H9 (cell line): ENCODE measurements around the gene NFATC1. TPM values are rescaled to one million over a fixed set of nuclear protein-coding genes. Genes with fewer than 3 reads are reported as not detected.

Source experiments
- DNase-seq: peaks from one replicate; pipeline ENCODE4 v3.0.0-alpha.2; 2017
- H2AFZ ChIP-seq: one replicate; pipeline ENCODE4 v1.6.1; 2013; ENCODE audit warnings: mild to moderate bottlenecking, low read length, control low read depth, moderate library complexity
- H2AK5ac ChIP-seq: 2 replicates; pipeline ENCODE4 v1.6.1; 2013; ENCODE audit warnings: low read length, control low read depth, mixed read lengths; ENCODE audit not compliant: insufficient read length
- H2BK120ac ChIP-seq: one replicate; pipeline ENCODE4 v1.6.1; 2013; ENCODE audit warnings: low read depth, mild to moderate bottlenecking, low read length, control low read depth, inconsistent platforms; ENCODE audit not compliant: poor library complexity, severe bottlenecking
- H2BK12ac ChIP-seq: 2 replicates; pipeline ENCODE4 v1.6.1; 2013; ENCODE audit warnings: low read length, control low read depth, mixed read lengths, low read depth; ENCODE audit not compliant: insufficient read length
- H2BK15ac ChIP-seq: 2 replicates; pipeline ENCODE4 v1.6.1; 2013; ENCODE audit warnings: low read depth, low read length, control low read depth
- H2BK20ac ChIP-seq: one replicate; pipeline ENCODE4 v1.6.1; 2013; ENCODE audit warnings: low read depth, mild to moderate bottlenecking, low read length, control low read depth, inconsistent platforms; ENCODE audit not compliant: poor library complexity, severe bottlenecking
- H2BK5ac ChIP-seq: 2 replicates; pipeline ENCODE4 v1.6.1; 2013; ENCODE audit warnings: low read length, control low read depth, mixed read lengths; ENCODE audit not compliant: insufficient read length
- H3K14ac ChIP-seq: 2 replicates; pipeline ENCODE4 v1.6.1; 2013; ENCODE audit warnings: low read length, control low read depth; ENCODE audit not compliant: insufficient read depth
- H3K18ac ChIP-seq: 2 replicates; pipeline ENCODE4 v1.6.1; 2013; ENCODE audit warnings: low read depth, mild to moderate bottlenecking, mixed read lengths, low read length, control low read depth; ENCODE audit not compliant: insufficient read length
- H3K23ac ChIP-seq: 2 replicates; pipeline ENCODE4 v1.6.1; 2013; ENCODE audit warnings: low read length, control low read depth, mixed read lengths, low read depth; ENCODE audit not compliant: insufficient read length
- H3K23me2 ChIP-seq: 2 replicates; pipeline ENCODE4 v1.6.1; 2013; ENCODE audit warnings: low read depth, mild to moderate bottlenecking, mixed read lengths, low read length, control low read depth; ENCODE audit not compliant: insufficient read length, poor library complexity, severe bottlenecking
- H3K27ac ChIP-seq: 2 replicates; pipeline ENCODE4 v1.5.1; 2013; ENCODE audit warnings: low read length, control low read depth, mixed read lengths, low read depth; ENCODE audit not compliant: insufficient read length
- H3K27me3 ChIP-seq: 2 replicates; pipeline ENCODE4 v1.6.1; 2013; ENCODE audit warnings: low read length, control low read depth, inconsistent platforms; ENCODE audit not compliant: insufficient read depth
- H3K4ac ChIP-seq: 2 replicates; pipeline ENCODE4 v1.6.1; 2013; ENCODE audit warnings: low read depth, mild to moderate bottlenecking, control low read depth, inconsistent platforms, low read length, moderate library complexity
- H3K4me1 ChIP-seq: 2 replicates; pipeline ENCODE4 v1.6.1; 2013; ENCODE audit warnings: low read length, control low read depth, inconsistent platforms; ENCODE audit not compliant: insufficient read depth
- H3K4me2 ChIP-seq: 2 replicates; pipeline ENCODE4 v1.6.1; 2013; ENCODE audit warnings: low read length, control low read depth, mixed read lengths; ENCODE audit not compliant: insufficient read length, insufficient read depth
- H3K56ac ChIP-seq: 2 replicates; pipeline ENCODE4 v1.6.1; 2013; ENCODE audit warnings: low read depth, mild to moderate bottlenecking, mixed read lengths, low read length, control low read depth; ENCODE audit not compliant: insufficient read length
- H3K79me1 ChIP-seq: 2 replicates; pipeline ENCODE4 v1.6.1; 2013; ENCODE audit warnings: low read depth, mild to moderate bottlenecking, moderate library complexity, low read length, control low read depth, inconsistent platforms; ENCODE audit not compliant: insufficient read depth, poor library complexity, severe bottlenecking
- H3K79me2 ChIP-seq: 2 replicates; pipeline ENCODE4 v1.6.1; 2013; ENCODE audit warnings: low read length, control low read depth, inconsistent platforms; ENCODE audit not compliant: insufficient read depth
- H3K9ac ChIP-seq: 2 replicates; pipeline ENCODE4 v1.6.1; 2013; ENCODE audit warnings: low read length, control low read depth, mixed read lengths; ENCODE audit not compliant: insufficient read length; ENCODE audit errors: extremely low read depth
- H3K9me3 ChIP-seq: one replicate; pipeline ENCODE4 v1.6.1; 2013; ENCODE audit warnings: low read depth, low read length, inconsistent platforms; ENCODE audit not compliant: control insufficient read depth
- H3T11ph ChIP-seq: one replicate; pipeline ENCODE4 v1.6.1; 2013; ENCODE audit warnings: mild to moderate bottlenecking, low read length, control low read depth, inconsistent platforms
- H4K20me1 ChIP-seq: one replicate; pipeline ENCODE4 v1.6.1; 2013; ENCODE audit not compliant: control insufficient read depth, insufficient read length, insufficient read depth
- H4K5ac ChIP-seq: 2 replicates; pipeline ENCODE4 v1.6.1; 2013; ENCODE audit warnings: low read depth, mild to moderate bottlenecking, mixed read lengths, low read length, control low read depth; ENCODE audit not compliant: insufficient read length
- H4K8ac ChIP-seq: replicated peaks from 2 replicates; pipeline ENCODE4 v1.6.1; 2013; ENCODE audit warnings: low read length, control low read depth, mixed read lengths, low read depth; ENCODE audit not compliant: insufficient read length
- H4K91ac ChIP-seq: 2 replicates; pipeline ENCODE4 v1.6.1; 2013; ENCODE audit warnings: low read depth, mild to moderate bottlenecking, moderate library complexity, mixed read lengths, low read length, control low read depth; ENCODE audit not compliant: insufficient read length
- H3K27ac Mint-ChIP-seq, 3 experiments: 2 replicates in 2 of 3; 3 replicates in 1 of 3; pipeline ENCODE4 v1.8.0; 2020 to 2021; ENCODE audit warnings: mixed read lengths in 3 of 3, mild to moderate bottlenecking in 1 of 3, moderate library complexity in 1 of 3
- H3K27me3 Mint-ChIP-seq: 2 replicates; pipeline ENCODE4 v1.8.0; 2021; ENCODE audit warnings: low read depth, mild to moderate bottlenecking, moderate library complexity, mixed read lengths
- H3K36me3 Mint-ChIP-seq, 3 experiments: 2 replicates in 2 of 3; 3 replicates in 1 of 3; pipeline ENCODE4 v1.8.0; 2020 to 2021; ENCODE audit warnings: low read depth in 3 of 3, mixed read lengths in 3 of 3; ENCODE audit not compliant: insufficient read depth in 1 of 3
- H3K4me1 Mint-ChIP-seq, 2 experiments: 2 replicates each; pipeline ENCODE4 v1.8.0; 2020; ENCODE audit warnings: mixed read lengths in 2 of 2
- H3K4me3 Mint-ChIP-seq, 2 experiments: 2 replicates in 1 of 2; 3 replicates in 1 of 2; pipeline ENCODE4 v1.8.0; 2020 to 2021; ENCODE audit warnings: mild to moderate bottlenecking in 2 of 2, mixed read lengths in 2 of 2, moderate library complexity in 1 of 2
- H3K9me3 Mint-ChIP-seq, 2 experiments: 2 replicates in 1 of 2; 3 replicates in 1 of 2; pipeline ENCODE4 v1.8.0; 2020; ENCODE audit warnings: mild to moderate bottlenecking in 2 of 2, mixed read lengths in 2 of 2, moderate library complexity in 1 of 2
- WGBS: extraction: QIAGEN DNeasy Blood & Tissue Kit; methylation state at CpG from one replicate; pipeline ENCODE4 v1.1.7; 2013; ENCODE audit warnings: missing lambda C conversion rate, low lambda C conversion rate, mixed read lengths; ENCODE audit not compliant: insufficient read length; ENCODE audit errors: extremely low coverage; 5-methylcytosine and 5-hydroxymethylcytosine counted together
- total RNA-seq: library from RNA; stranded (reverse); gene quantifications from 2 replicates; pipeline ENCODE4 v1.2.1, GENCODE V29; 2021
- TF ChIP-seq, protein P1 (sequence below): fragments of 200-600 bp; sonication (generic); conservative IDR thresholded peaks from 3 replicates; pipeline ENCODE4 v1.8.0; 2021; ENCODE audit warnings: antibody characterized with exemption, mild to moderate bottlenecking

The NFATC1 gene
- total RNA-seq, 1 experiment from 2014 or later: 5.5 TPM

- Histone ChIP-seq H4K8ac (no peak overlapping the region), H2BK120ac (no peak overlapping the region), H2AK5ac (no peak overlapping the region), H3K27ac (no peak overlapping the region), H2BK5ac (no peak overlapping the region), H2BK20ac (no peak overlapping the region), H3K14ac (no peak overlapping the region), H2BK15ac (no peak overlapping the region), H3K79me2 (no peaks in the 10 kb centered on the region), H4K5ac (no peak overlapping the region), H4K20me1 (no peaks in the 10 kb centered on the region), H3K23me2 (no peaks in the 10 kb centered on the region), H2AFZ (no peak overlapping the region), H3K23ac (no peak overlapping the region), H3K56ac (no peak overlapping the region), H3K9me3 (no peaks in the 10 kb centered on the region), H3K79me1 (no peaks in the 10 kb centered on the region), H3K4me2 (no peak overlapping the region), H3K18ac (no peak overlapping the region), H3K4ac (no peak overlapping the region), H3T11ph (no peak overlapping the region), H3K9ac (no peak overlapping the region), H3K27me3 (no peaks in the 10 kb centered on the region), H3K4me1 (no peaks in the 10 kb centered on the region), H4K91ac (no peak overlapping the region), H2BK12ac (no peak overlapping the region)
- no peaks in the 10 kb centered on the region for H3K36me3 Mint-ChIP-seq
- no peaks in the 10 kb centered on the region for H3K9me3 Mint-ChIP-seq
- H3K27me3 Mint-ChIP-seq: peaks cover 3% of the 10 kb centered on the region; the same call in 1 of the 2 replicates
- H3K27ac Mint-ChIP-seq: no peak overlapping the region
- TF ChIP-seq, protein P1, sequence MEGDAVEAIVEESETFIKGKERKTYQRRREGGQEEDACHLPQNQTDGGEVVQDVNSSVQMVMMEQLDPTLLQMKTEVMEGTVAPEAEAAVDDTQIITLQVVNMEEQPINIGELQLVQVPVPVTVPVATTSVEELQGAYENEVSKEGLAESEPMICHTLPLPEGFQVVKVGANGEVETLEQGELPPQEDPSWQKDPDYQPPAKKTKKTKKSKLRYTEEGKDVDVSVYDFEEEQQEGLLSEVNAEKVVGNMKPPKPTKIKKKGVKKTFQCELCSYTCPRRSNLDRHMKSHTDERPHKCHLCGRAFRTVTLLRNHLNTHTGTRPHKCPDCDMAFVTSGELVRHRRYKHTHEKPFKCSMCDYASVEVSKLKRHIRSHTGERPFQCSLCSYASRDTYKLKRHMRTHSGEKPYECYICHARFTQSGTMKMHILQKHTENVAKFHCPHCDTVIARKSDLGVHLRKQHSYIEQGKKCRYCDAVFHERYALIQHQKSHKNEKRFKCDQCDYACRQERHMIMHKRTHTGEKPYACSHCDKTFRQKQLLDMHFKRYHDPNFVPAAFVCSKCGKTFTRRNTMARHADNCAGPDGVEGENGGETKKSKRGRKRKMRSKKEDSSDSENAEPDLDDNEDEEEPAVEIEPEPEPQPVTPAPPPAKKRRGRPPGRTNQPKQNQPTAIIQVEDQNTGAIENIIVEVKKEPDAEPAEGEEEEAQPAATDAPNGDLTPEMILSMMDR: no peak
- H3K4me3 Mint-ChIP-seq: no peak overlapping the region
- peak; percentile 13 for DNase-seq
- H3K4me1 Mint-ChIP-seq: peaks cover 0 to 6% of the 10 kb centered on the region in 2 experiments; a peak in 1 of 4 replicates
- WGBS: no CpG with 5 or more reads among the region's 8 CpGs
These were observed 119.6 kb downstream of the NFATC1 start for GRCh38 chr18:79515331-79515730.
